Loucy (cell line): ENCODE measurements around the gene LRRC47.

ENCODE experiments used
- CTCF ChIP-seq: fragments of 200-600 bp; sonication (generic); conservative IDR thresholded peaks from 2 replicates; pipeline ENCODE4 v1.5.1; 2014; ENCODE audit warnings: mild to moderate bottlenecking, antibody characterized with exemption, low read length
- EZH2phosphoT487 ChIP-seq: fragments of 200-600 bp; IDR thresholded peaks from 2 replicates; pipeline ENCODE4 v1.6.1; 2018; ENCODE audit warnings: antibody characterized with exemption, mild to moderate bottlenecking, moderate library complexity, borderline replicate concordance

DNA sequence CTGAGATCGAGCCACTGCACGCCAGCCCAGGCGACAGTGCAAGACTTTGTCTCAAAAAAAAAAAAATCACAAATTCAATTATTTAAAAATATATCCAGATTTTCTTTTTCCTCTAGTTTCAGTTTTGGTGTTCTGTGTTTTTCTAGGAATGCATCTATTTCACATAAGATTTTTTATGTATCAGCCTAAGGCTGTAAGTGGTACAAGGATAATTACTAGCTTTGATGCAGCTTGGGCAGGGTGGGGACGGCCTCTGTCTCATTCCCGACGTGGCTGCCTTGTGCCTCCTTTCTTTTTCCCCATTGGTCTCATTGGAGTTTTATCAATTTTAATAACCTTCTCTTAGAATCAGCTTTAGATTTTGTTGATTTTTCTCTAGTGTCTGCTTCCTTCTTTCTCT is 37.1 kb downstream of the LRRC47 start:
- TF ChIP-seq CTCF (no peak), EZH2phosphoT487 (no peak)
